Urinary bladder (tissue), 4 donors: ENCODE results near the gene TPH2. TPM values are rescaled to one million over a fixed set of nuclear protein-coding genes. Genes with fewer than 3 reads are reported as not detected.

Experiments used
- DNase-seq: peaks from one replicate; pipeline ENCODE4 v3.0.0-alpha.2; 2015; ENCODE audit errors: extremely low spot score
- H3K27ac ChIP-seq: one replicate; pipeline ENCODE4 v1.5.1; 2013; ENCODE audit warnings: low read depth, mild to moderate bottlenecking, moderate library complexity
- H3K36me3 ChIP-seq: one replicate; pipeline ENCODE4 v1.6.1; 2013; ENCODE audit warnings: mild to moderate bottlenecking, moderate library complexity; ENCODE audit not compliant: insufficient read depth
- H3K4me1 ChIP-seq: one replicate; pipeline ENCODE4 v1.6.1; 2013; ENCODE audit warnings: mild to moderate bottlenecking, moderate library complexity; ENCODE audit not compliant: insufficient read depth
- H3K4me3 ChIP-seq: one replicate; pipeline ENCODE4 v1.5.1; 2013; ENCODE audit warnings: low read depth, low read length
- WGBS: extraction: QIAGEN DNeasy Blood & Tissue Kit; methylation state at CpG from one replicate; pipeline ENCODE4 v1.1.7; 2013; 5-methylcytosine and 5-hydroxymethylcytosine counted together
- polyA plus RNA-seq: library from polyadenylated mRNA; stranded (reverse); fragments of 200-250 nt; gene quantifications from one replicate; pipeline ENCODE4 v1.2.3, GENCODE V29; 2013
- total RNA-seq: library from RNA; depleted of rRNA; stranded (reverse); fragments of >200 nt; gene quantifications from one replicate; pipeline ENCODE4 v1.2.3, GENCODE V29; 2014
- donor health status: healthy with polysubstance abuse.
- donor health status: healthy.

TPH2 gene
- total and polyA plus RNA-seq, 2 donors, result not detected

DNA sequence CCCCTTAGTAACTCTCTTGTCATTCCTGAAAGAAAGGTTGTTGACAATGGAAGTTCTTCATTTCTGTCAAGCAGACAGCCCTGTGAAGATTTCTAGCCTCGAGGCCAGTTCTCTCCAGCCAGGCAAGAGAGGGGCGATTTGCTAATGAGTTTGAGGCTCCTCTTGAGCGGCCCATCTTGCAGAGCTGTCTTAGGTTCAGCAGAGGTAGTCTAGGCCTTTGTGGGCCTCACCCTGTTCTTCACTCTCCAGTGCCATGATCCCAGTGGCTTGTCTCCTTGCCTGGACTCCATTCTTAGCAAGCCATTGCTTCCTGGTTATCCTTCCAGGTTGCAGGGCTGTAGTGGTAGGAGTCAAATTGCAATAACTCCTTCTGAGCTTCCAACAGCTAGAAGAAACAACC, 9.7 kb downstream of the TPH2 start:
- no peaks in the 10 kb centered on the region for H3K36me3 ChIP-seq
- WGBS, result 45% methylated on average over 3 of the region's 3 CpGs
- DNase-seq, result no peak
- no peak overlapping the region for H3K27ac ChIP-seq
- H3K4me3 ChIP-seq, result no peak overlapping the region
- H3K4me1 ChIP-seq, result no peaks in the 10 kb centered on the region

DNA sequence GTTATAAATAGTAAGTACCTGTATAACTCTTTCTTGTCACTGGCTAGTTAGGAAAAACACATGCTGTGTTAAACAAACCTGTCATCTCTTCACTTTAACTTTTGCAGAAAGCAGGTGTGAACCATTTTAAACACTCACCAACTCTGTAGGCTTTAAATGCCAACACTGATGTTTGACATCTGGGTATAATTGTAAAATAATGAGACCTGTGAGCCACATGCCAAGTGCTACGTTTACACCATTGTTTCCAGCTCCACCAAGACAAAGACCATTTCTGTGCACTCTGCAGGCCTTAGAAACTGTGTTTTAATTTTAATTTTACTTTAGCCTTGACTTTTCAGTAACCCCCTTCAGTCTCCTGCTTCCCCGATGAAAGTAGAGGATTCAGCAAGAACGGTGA, 11.0 kb downstream of the TPH2 start:
- no peak for DNase-seq
- WGBS, result 49% methylated on average over 3 of the region's 3 CpGs

DNA sequence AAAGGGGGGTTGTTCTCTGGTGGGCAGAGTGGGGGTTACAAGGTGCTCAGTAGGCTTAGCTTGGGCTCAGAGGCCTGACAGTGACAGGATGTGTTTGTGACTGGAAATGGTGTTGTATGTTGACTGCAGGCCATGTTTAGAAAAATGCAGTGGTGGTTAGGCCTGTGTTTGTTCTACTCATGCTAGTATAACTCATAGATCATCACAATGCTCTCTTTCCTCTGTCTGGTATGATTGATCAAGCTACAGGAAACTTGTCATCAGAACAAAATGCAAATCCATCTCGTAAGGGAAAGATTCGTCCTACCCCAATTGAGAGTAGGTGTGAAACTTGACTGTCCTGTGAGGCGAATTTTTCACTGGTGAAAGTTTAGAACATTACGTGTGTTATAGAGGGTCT, 11.8 kb downstream of the TPH2 start:
- Histone ChIP-seq H3K27ac (no peak overlapping the region), H3K4me1 (no peaks in the 10 kb centered on the region), H3K4me3 (no peak overlapping the region), H3K36me3 (no peaks in the 10 kb centered on the region)
- DNase-seq, result no peak
- 79% methylated on average over 4 of the region's 4 CpGs for WGBS

More for the DNA sequence above, 11.0 kb downstream of the TPH2 start:
- H3K4me3 ChIP-seq, result no peak overlapping the region
- no peak overlapping the region for H3K27ac ChIP-seq
- no peaks in the 10 kb centered on the region for H3K4me1 ChIP-seq
- no peaks in the 10 kb centered on the region for H3K36me3 ChIP-seq

DNA sequence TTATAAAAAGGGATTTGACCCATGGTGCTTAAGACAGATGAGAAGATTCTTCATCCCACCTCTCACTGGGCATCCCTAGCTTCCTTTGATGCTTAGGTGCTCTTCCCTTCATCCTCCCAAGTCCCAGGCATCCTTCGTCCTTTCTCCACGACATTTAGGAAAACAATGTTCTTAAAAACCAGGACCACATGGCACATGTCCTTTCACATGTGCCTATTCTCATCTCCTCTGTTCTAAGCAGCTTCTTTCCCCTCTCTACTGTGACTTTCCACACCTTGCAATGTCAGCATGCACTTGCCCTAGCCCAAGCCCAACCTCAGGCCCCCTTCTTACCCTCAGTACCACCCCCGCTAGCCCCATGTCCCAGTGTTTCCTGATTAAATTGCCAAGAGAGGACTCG, 12.2 kb downstream of the TPH2 start:
- 75% methylated on average over 4 of the region's 4 CpGs for WGBS
- Histone ChIP-seq H3K36me3 (no peaks in the 10 kb centered on the region), H3K27ac (no peak overlapping the region), H3K4me3 (no peak overlapping the region), H3K4me1 (no peaks in the 10 kb centered on the region)
- no peak for DNase-seq

DNA sequence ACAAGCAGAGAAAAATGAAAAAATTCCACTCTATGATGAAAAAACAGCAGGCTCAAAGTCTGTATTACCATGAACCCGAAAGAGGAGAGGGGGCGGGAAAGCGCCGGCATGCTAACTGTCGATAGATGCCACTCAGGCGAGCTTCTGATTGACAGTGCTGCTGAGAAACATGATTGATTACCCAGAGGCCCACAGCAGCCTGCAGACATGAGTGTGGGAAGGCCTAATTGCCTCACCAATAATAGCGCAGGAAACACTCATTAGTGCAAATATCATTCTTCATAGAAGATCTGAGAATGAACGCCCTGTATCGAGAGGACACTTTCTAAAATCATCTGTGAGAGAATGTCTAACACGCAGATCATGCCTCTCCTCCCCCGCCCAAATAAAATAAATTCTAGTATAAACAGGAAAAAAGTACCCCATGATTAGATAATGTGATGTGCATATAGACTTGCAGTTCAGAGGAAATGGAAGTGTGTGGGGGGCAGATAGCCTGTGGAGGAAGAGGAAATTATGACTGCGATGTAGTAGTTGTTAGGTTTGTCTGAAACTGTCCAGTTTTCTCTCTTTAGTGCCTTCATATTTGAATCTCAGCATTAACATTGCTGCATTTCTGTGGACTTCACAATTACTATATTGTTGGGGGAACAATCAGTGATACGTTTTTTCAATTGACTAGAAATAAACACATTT, 15.6 kb downstream of the TPH2 start:
- WGBS, result 73% methylated on average over 13 of the region's 13 CpGs
- no peak for DNase-seq
- H3K4me3 ChIP-seq, result no peak overlapping the region
- H3K36me3 ChIP-seq, result no peaks in the 10 kb centered on the region
- H3K4me1 ChIP-seq, result no peaks in the 10 kb centered on the region
- no peak overlapping the region for H3K27ac ChIP-seq

DNA sequence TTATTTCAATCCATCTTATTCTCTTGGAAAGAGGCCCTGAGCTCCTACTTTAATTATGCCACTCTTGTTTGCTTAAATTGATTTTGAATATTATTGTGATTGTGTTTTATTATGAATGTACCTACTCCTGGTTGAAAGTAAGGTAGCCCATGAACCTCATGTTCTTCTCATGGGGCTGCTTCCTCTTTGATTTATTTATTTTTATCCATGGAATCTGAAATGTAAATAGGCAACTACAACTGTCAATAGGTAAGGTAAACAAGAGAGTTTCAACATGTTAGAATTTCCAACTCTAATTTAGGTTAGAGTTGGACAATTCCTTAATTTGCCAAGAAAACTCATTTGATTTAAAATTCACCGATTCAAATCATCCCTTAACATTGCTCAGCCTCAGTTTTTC, 16.2 kb downstream of the TPH2 start:
- 89% methylated on average over 1 of the region's 1 CpG for WGBS

DNA sequence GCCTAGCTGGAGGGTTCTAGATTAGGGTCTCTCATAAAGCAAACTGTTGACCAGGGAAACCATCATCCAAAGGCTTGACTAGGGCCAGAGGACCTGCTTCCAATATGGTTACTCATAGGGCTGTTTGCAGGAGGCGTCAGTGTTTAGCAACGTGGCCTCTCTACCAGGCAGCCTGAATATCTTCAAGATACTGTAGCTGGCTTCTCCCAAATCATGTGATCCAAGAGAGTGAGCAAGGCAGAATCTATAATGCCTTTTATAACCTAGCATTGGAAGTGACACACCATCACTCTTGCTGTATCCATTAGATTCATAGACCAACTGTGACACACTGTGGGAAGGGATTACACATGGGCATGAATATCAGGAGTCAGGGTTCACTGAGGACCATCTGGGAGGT, 17.3 kb downstream of the TPH2 start:
- no peak for DNase-seq
- H3K36me3 ChIP-seq, result no peaks in the 10 kb centered on the region
- no peaks in the 10 kb centered on the region for H3K4me1 ChIP-seq
- no peak overlapping the region for H3K27ac ChIP-seq
- no peak overlapping the region for H3K4me3 ChIP-seq
- 63% methylated on average over 2 of the region's 2 CpGs for WGBS

More for the DNA sequence above, 16.2 kb downstream of the TPH2 start:
- Histone ChIP-seq H3K27ac (no peak overlapping the region), H3K4me1 (no peaks in the 10 kb centered on the region), H3K4me3 (no peak overlapping the region), H3K36me3 (no peaks in the 10 kb centered on the region)
- no peak for DNase-seq

DNA sequence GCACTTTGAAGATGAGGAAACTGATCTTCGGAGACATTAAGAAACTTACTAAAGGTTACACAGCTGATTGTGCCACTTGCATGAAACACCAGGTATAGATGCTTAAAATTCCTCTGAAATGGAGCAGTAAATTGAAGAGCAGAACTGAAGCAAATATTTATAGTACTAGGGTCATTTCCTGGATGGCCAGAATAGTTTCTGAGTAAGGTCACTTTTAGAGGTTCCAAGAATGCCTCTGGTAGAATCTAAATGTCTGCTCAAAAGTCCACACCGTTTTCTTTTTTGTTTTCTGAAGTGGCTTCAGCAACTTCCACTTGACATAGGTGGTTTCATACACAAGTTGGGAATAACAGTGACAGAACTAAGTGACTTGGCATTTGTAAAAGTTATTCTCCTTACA, 19.4 kb downstream of the TPH2 start:
- DNase-seq, result no peak
- Histone ChIP-seq H3K4me3 (no peak overlapping the region), H3K36me3 (no peaks in the 10 kb centered on the region), H3K4me1 (no peaks in the 10 kb centered on the region), H3K27ac (no peak overlapping the region)
- 44% methylated on average over 2 of the region's 2 CpGs for WGBS

DNA sequence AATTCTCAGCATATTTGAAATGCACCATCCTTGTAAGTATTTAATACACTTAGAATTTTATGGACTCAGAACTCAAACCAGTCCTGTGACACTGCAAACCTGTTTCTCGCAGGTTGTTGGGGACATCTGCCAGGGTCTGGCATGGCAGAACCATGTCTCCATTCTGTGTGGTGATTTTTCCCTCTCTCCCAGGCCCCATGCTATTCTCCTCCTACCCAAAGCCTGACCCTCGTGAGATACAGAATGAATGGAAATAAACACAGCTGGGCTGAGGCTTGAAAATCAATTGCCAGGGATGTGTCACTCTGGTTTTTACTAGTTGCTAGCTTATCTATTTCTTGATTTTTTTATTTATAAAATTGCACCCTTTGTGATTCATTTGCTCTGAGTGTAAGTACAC, 19.8 kb downstream of the TPH2 start:
- no peak for DNase-seq
- Histone ChIP-seq H3K36me3 (no peaks in the 10 kb centered on the region), H3K4me3 (no peak overlapping the region), H3K4me1 (no peaks in the 10 kb centered on the region), H3K27ac (no peak overlapping the region)
- 30% methylated on average over 2 of the region's 2 CpGs for WGBS

DNA sequence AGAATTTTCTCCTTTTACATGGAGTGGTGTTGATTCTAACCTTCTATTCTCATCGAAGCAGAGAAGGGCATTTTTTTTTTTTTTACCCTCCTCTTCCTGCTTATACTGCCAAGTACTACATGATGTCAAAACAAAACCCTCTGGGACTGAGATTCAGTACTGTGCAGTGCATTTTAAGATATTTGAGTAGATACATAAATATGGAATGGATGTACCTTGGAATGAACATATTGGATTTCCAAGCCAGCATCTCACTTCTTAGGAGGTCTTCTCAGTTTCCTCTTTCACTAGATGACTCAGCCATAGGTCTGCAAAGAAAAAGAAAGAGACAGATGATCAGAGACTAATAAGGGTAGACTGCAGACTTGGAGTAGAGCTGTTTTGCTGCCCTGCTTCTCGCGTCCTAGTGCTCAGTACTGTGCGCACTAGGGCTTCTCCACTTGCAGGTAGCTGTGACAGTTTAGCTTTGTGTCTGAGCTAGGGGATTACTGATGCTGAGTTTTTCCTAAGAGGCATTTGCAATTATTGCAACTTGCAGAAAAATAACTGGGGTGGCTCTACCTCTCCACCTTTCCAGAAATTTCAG, 20.4 kb downstream of the TPH2 start:
- no peaks in the 10 kb centered on the region for H3K4me1 ChIP-seq
- no peak overlapping the region for H3K4me3 ChIP-seq
- WGBS, result 59% methylated on average over 4 of the region's 4 CpGs
- no peaks in the 10 kb centered on the region for H3K36me3 ChIP-seq
- no peak for DNase-seq
- H3K27ac ChIP-seq, result no peak overlapping the region

DNA sequence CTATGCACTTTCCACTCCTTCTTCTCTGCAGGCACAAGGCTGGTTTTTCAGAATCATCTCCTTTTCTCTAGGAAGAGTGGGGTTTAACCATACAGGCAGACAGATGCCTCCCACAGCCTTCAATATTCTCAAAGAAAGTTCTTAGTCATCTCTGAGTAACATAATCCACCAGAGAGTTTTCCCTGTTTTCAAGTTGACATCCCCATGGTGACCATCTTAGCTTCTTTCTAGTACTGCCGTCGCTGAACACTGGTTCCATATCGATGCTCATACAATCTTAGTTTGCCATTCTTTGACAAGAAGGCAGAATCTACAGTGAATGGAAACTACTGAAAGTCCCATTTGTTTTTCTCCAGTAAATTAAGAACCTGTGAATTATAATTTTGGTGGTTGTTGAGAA, 28.6 kb downstream of the TPH2 start:
- Histone ChIP-seq H3K4me1 (no peaks in the 10 kb centered on the region), H3K36me3 (no peaks in the 10 kb centered on the region), H3K4me3 (no peak overlapping the region), H3K27ac (no peak overlapping the region)
- no peak for DNase-seq
- WGBS, result 87% methylated on average over 3 of the region's 3 CpGs

DNA sequence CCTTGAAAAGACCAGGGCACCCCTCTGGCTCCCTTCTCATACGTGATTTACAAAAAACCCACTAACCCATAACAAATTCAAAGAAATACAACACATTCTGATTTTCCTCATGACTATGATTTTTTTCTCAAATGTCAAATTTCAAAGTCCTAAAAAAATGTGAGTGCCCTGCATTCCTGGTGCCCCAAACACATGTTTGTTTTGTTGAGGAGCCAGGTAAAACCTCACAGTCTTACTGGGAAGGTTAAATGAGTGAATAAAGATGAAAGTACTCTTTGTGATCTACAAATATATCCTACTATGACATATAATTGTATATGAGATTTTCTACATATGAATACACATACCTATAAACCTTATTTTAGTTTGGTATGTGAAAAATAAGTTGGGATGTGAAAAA, 30.7 kb downstream of the TPH2 start:
- 87% methylated on average over 1 of the region's 1 CpG for WGBS
- DNase-seq, result no peak
- Histone ChIP-seq H3K27ac (no peak overlapping the region), H3K4me1 (no peaks in the 10 kb centered on the region), H3K4me3 (no peak overlapping the region), H3K36me3 (no peaks in the 10 kb centered on the region)

DNA sequence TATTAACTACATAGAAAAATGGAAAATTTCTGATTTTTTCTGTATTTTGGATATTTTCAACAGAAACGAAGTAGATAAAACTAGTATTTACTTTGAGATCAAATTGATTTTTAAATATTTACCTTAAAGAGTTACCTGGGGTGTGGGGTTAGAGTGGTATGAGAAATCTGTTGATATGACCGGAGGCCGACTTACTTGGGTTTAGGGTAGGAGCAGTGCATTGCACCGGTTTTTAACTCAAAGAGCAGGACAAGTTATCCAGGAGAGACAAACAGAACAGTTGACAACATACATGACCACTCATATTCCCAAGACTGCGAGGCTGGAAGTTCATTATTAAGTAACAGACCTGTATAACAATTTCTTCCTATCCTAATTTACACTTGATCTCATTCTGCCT, 31.4 kb downstream of the TPH2 start:
- no peaks in the 10 kb centered on the region for H3K4me1 ChIP-seq
- no peaks in the 10 kb centered on the region for H3K36me3 ChIP-seq
- no peak for DNase-seq
- WGBS, result 73% methylated on average over 5 of the region's 5 CpGs
- H3K4me3 ChIP-seq, result no peak overlapping the region
- no peak overlapping the region for H3K27ac ChIP-seq

DNA sequence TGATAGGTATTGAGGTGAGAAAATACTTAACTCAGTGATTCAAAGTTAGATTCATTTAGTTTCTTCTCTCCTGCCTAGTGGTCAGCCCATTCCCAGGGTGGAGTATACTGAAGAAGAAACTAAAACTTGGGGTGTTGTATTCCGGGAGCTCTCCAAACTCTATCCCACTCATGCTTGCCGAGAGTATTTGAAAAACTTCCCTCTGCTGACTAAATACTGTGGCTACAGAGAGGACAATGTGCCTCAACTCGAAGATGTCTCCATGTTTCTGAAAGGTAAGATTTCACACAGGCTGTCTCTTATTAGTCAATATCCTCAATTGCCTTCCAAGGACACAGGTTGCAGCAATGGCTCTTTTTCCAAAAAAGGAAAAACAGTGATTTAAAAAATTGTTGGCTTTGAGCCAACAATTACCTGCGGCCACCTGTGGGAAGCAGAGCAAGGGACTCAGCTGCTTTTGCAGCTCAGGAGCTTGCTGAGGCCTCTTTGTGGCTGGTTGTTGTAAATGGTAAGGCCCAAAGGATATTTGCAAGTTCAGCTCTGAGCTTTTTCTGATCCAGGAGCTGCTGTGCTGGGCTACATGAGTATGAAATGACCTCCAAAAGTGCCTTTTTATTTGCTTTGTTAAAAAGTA, 33.9 kb downstream of the TPH2 start:
- WGBS, result 67% methylated on average over 4 of the region's 4 CpGs
- DNase-seq, result no peak
- no peak overlapping the region for H3K4me3 ChIP-seq
- H3K36me3 ChIP-seq, result no peaks in the 10 kb centered on the region
- H3K27ac ChIP-seq, result no peak overlapping the region
- H3K4me1 ChIP-seq, result no peaks in the 10 kb centered on the region
